NCI-H1417 (cell line): ENCODE data around the gene IQCK.

Experiments used
- DNase-seq, 3 experiments: peaks; one replicate each; lab custom pipeline; 2025; lab: John Stamatoyannopoulos, UW

IQCK gene

DNA sequence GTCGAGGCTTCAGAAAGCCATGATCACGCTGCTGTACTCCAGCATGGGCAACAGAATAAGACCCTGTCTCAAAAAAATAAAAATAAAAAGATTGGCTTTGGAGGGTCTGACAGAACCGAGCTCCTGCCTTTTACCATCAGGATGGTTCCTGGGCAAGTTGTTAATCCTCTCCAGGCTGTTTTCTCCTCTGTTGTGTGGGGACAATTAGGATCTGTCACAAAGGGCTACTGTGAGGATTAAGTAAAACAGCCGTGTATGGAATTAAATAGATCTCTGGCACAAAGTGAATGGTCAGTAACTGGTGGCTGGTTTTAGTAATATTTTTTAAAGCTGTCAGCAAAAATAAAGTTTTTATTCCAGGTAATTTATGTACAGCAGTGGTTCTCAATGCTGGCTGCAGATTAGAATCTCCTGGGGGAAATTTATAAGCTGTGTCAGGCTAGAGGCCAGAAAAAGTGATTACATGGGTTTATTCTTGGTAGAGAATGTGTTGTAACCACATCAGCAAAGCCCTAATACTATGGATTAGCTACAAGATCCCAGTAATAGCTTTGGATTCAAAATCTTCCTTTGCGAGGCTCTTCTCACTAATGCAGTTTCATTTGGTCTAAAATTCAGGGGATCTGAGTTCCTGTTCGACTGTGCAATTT lies 119.4 kb downstream of the IQCK start:
- no peak for DNase-seq

DNA sequence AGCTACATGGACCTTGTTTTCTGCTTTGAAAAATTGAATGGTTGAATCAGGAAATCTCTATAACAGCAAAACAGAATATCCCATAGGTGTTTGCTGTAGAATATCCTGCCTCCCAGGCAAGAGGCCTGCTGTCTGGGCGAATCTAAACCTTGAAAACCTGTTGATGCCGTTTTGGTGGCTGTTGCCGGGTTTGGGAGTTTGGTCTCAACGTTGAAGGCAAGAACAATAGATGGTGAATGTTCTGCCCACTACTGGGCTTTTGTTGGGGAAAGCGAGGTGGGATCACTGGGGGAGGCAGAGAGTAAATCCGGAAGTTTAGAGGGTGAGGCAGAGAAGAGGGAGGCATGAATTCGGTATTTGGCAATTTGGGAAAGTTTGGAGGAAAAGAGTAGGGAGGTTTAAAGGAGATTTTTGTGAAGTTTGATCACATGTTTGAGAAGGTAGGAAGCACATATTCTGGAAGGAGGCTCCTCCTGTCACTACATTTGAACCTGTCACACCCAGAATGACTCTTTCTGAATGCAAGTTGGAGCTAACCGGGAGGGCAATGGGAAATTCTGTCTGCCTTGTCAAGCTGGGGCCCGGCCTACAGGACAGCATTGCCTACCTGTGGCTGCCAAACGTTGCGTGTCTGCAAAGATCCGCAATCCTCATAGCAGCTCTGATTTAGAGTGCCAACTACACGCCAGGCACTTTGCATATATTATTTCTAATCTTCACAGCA lies 120.1 kb downstream of the IQCK start:
- no peak for DNase-seq

DNA sequence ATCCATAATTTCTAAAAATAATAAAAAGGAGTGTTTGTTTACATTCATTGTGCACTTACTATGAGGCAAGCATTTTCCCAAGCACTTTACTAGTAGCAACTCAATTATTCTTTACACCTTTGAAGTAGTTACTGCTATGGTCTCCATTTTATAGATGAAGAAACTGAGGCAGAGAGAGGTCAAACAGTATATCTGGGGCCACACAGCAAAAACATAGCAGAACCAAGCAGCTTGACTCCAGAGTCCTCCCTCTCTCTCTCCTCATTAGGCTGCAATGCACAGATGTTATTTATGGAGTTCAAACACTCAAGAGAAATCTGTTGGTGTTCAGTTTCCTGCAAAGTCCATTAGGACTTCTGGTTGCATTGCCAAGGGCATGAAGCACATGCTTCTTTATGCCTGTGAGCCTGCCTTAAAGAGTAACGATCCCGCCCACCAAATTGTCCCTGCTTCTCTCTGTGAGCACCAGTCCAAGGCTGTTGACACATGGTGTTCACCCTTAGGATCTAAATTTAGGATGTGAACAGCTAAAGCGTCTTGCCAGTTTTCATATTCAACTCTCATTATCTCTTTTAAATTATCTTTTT lies 122.5 kb downstream of the IQCK start:
- DNase-seq, result peak; percentile 60 to 89 (median 83)

DNA sequence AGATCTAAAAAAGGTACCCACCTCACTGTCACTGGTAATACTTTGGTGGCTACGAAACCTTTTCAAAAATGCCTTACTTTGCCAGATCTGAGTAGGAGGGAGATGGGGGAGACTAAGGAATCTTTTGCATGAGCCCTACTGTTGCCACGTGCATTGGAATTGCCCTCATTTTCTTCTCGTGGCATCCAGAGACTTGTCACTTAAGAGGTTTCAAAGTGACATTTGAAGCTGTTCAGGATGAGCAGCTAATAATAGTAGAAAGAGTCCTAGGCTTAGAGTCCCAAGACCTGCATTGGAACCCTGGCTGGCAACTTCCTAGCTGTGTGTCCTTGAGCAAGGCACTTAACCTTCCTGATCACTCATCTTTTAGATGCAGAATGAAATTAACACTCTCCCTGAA lies 123.1 kb downstream of the IQCK start:
- peak in 1 of 3 experiments; percentile 16 for DNase-seq

DNA sequence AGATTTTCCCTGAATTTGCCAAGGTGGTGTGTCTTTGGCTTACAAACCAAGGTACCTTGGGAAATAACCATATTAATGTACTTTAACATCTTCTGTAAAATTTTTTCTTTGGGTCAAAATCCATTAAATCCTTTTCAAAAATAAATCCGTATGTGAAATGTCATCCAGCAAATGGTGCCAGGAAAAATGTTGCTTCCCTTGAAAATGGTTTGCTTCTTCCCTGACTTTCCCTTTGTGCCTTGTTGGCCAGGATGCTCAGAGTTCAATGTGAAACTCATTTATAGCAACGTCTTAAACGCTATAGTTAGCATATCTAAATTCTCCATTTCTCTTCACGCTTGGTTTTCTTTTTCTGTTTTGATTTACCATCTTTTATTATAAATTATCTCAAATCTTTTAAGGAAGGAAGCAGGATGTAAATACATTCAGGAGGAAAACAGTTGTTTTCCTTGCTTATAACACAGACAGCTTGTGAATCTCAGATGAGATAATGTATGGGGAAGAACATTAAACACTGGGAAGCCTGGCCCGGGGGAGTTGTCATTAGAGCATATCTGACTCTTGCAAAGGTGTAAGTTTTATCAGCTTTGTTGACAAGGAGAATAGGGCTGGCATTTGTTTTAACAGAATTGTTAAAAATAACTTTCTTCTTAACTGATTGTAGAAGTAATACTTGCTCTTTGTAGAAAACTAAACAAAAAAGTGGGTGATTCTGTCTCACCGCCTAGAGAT lies 124.5 kb downstream of the IQCK start:
- DNase-seq, result no peak

DNA sequence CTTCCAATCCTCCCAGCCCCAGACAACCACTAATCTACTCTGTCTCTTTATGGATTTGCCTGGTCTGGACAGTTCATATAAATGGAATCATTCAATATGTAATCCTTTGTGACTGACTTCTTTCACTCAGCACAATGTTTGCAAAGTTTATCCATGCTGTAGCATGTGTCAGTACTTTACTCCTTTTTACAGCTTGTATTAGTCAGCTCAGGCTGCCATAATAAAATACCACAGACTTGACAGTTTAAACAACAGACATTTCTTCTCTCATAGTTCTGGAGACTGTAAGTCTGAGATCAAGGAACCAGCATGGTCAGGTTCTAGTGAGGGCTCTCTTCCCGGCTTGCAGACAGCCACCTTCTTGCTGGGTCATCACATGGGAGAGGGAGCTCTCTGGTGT lies 125.3 kb downstream of the IQCK start:
- DNase-seq, result no peak

DNA sequence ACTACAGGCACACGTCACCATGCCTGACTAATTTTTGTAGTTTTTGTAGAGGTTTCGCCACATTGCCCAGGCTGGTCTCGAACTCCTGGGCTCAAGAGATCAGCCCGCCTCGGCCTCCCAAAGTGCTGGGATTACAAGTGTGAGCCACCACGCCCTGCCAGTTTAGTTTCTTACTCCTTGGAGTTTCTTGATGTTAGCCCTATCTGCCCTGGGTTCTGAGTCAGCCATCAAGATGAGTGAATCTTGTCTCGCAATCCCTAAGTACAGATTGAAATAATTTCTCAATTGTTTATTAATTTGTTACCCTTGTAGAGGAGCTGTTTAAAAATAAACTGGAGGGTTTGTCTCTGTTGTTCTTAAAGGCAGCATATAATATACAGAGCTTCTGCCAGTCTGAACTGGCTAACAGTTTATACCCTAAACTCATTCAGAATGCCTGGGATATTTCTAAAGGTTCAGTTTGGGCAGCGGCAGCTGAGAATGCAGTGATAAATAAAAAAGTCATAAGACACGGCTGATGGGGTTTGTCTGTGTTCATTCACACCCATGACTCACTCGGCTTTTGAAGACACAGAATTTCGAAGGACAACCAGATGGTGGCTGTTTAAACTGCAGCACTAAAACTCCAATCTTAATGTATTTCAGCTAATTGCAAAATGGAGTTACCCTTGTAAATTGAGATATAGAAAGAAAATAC lies 127.0 kb downstream of the IQCK start:
- DNase-seq, result no peak

DNA sequence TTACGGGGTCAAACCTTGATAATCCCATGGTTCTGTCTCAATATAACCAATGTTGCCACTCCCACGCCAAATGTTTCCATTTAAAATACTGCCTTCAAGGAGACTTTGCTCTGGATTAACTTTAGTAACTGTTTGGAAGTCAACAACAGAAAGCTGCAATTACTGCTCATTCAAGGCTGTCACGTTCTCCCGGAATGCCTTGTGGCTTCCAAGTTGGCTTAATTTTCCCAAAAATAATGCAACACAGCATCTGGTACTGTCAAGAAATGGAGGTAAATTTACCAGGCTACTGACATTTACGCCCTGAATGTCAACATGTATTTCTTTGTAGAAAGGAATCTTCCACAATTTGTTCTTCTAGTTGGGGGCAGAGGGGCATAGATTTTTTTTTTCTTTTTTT lies 128.4 kb downstream of the IQCK start:
- DNase-seq, result no peak

DNA sequence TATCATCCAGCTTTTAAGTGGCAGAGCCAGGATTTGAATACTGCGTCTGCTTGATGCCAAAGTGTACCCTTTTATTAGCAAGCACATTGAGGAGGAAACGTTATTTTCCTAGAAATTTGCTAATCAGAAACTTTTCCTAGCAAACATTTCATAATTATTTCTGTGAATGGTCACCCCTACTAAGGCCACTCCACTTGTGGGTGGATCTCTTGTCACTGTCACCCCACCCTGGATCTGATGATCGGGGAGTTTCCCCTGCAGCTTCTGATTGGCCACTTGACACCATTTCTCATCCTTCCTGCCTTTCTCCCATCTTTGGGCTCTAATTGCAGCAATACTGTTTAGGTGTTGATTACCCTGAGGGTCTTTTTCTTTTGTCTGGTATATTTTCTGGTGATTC lies 130.7 kb downstream of the IQCK start:
- DNase-seq, result no peak

DNA sequence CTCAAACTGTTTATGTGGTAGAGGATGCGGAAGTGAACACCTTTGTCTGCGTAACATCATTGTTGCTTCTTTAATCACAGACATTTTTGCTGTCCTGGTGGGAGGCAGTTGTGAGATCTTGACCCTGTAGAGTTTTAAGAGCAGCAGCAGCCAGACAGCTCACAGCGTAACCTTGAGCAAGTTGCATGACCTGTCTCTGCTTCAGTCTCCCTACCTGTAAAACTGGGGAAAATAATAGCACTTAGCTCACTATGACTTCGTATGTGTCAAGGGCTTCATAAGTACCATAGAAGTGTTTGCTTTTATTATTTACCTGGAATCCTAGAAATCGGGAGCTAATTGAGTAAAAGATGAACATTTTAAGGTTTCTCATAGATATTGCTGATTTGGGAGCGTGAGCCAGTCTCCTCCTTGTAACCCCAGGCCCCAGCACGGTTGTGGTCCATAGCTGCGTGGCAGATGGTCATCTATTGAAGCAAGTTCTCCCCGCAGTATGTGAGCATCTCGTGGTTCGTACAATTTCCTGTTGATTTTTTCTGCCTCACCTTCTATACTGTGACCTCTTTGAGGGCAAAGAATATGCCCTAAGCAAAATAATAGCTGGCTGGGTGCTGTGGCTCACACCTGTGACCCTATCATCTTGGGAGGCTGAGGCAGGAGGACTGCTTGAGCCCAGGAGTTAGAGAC lies 132.2 kb downstream of the IQCK start:
- peak in 2 of 3 experiments; percentile 3 to 37 for DNase-seq

DNA sequence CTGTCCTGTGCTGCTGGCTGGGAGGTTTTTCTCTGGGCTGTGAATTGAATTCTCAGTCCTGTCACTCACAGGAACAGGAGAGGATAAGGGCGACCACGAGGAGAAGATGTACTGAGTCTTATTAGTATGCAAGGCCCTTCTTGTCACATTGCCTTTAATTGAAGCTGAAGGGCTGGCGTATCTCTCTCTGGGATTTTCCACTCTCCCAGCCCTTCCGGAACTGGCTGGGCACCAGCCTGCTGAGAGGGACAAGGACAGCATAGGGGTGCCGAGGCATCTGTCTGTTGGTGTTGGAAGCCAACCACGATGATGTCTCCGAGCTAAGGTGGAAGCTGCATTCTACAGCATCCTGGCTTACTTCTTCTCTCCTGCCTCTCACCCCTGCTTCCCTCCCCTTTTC lies 133.4 kb downstream of the IQCK start:
- no peak for DNase-seq

DNA sequence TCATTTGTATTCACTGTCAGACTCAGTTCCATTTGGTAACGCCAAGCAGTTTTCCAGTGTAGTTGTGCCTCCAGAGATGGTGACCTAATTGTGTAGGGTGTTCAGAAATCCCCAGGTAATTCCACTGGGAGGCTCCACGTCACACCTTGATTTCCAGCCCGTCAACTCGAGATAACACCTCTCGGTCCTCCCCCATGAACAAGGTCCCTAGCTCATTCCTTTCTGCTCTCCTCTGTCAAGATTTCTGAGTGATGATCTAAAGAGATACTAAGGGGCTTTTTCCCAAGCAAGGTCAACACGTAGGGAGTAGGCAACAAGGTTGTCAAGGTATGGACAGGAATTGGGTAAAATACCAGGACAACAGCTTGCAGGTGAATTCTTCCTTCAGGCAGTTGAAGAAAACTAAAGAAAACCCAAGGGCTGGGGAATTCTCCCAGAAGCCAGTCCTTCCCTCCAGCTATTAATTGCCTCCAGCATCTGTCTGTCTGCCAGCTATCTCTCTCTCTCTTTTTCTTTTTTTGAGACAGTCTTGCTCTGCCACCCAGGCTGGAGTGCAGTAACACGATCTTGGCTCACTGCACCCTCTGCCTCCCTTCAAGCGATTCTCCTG lies 135.2 kb downstream of the IQCK start:
- DNase-seq, result no peak

DNA sequence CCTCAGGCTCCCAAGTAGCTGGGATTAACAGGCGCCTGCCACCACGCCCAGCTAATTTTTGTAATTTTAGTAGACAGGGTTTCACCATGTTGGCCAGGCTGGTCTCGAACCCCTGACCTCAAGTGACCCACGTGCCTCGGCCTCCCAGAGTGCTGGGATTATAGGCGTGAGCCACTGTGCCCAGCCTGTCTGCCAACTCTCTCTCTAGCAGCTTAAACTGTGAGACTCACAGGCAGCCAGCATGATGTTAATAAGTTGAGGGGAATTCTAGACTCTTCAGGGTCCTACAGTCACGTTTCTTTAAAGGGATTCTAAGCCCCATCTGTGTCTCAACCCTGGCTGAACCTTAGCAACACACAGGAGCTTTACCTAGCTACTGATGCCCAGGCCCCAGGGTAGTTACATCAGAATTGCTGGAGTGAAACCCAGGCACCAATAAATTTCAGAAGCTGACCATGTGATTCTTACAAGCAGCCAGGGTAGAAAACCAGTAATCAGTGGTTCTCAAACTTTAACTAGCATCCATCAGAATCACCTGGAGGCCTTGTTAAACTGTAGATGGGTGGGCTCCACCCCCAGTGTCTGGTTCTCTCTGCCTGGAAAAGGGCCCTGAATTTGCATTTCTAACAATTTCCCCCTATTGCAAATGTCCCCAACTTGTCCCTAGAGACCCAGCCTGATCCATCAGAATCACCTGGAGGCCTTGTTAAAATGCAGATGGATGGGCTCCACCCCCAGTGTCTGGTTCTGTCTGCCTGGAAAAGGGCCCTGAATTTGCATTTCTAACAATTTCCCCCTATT lies 135.9 kb downstream of the IQCK start:
- DNase-seq, result peak in 1 of 3 experiments; percentile 12

DNA sequence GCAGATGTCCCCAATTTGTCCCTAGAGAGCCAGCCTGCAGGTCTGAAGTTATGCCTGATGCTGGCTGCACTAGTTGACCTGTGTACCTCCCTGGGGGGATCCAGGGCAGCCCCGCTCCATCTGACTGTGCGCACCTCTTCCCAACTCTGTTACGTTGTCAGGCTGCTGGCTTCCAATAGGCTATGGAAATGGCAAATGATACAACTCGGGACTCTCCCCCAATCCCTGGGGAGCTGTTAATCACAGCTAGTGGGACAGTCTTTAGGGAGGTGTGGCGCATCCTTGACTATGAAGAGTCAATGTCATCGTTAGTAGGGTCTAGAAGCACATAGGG lies 136.4 kb downstream of the IQCK start:
- DNase-seq, result peak in 1 of 3 experiments; percentile 42

DNA sequence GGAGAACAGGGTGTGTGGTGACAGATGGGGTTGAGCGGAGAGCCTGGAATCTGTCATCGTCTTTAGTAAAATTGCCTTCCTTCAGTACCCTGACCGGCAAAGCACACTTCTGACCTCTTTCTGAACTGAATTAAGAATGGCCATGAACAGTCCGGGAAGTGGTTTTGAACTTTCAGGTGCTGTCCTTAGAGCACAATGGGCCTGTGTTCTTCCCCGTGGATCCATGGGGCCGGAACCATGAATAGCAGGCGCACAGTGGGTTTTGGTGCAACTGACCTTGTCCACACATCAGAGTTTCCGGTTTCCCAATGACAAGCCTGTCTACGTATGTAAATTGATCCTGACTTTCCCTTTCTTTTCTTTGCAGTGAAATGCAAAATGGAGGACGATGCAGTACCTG lies 138.0 kb downstream of the IQCK start:
- DNase-seq, result no peak

DNA sequence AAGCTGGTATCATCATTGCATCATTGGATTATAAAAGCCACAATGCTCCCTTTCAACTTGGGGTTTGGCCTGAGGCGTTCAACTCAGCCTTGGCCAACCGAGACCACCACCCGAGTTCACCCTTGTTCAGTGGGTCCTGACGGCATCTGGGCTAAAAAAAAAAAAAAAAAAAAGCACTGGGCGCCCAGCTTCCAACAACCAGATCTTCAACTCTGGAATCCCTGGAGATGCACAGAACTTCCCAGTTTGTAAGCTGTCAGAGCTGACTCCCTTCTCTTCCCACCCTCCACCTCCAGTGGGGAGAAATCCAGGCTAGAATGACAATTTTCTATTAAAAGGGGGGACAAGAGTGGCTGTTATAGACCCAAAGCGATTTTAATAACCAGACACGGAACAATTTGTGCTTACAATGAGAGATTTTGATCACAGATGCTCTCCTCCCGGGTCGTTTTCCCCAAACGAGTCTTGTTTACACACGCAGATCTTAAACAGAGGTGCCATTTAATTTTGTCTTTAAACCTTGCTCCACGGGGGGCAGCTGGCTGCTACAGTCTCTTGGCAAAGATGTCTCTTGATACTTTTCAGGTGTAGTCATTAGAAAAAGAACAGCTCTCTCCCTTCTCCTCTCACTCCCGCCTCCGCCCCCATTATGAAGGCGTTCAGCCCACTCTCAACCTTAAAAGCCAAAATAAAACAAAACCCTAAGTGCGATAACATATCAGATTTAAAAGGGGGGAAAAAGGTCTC lies 139.7 kb downstream of the IQCK start:
- peak in 2 of 3 experiments; percentile 45 to 53 for DNase-seq

DNA sequence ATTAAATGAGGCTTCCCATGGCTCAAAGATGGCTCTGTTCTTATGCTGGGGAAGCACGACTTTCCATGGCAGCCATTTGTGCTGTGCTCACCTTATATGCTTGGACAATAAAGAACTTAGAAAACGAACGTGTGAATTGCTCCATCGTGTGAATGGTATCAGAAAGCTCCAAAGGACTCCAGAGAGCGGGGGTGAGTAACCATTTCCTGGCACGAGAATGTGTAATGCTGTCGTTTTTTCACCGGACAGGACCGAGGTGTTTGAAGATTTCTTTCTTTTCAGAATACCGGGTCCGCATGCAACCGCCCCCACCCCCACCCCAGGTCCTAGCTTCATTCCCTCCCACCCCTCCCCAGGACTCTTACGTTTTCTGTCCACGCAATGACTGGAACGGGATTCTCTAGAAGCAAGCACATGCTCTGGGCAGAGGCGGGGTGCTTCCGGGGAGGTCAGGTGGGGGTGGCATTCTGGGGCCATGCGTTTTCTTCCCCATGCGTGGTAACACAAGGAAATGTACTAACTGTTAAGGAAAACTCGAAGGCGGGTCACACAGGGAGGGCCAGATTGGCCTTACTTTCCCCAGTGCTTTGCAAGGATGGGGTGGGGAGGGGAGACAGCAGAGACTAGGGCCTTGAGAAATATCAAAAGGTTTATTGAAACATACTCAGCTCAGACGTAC lies 140.4 kb downstream of the IQCK start:
- no peak for DNase-seq

DNA sequence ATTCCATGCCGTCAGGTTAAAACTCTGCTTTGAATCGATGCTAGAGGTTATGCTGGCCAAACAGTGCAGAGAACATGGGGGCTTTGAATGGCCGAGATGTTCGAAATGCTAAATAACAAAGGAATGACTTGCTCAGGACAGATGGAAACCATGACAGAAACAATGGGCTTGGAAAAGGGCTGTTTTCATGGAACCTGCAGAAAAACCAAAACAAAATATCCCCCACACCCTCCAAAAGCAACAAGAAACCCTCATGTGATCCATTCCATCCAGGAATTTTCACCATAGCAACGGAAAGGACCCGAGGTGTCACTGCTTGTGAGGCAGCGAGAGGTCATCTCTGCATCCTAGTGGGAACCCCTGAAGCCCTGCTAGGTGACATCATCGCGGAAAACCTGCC lies 141.1 kb downstream of the IQCK start:
- no peak for DNase-seq

DNA sequence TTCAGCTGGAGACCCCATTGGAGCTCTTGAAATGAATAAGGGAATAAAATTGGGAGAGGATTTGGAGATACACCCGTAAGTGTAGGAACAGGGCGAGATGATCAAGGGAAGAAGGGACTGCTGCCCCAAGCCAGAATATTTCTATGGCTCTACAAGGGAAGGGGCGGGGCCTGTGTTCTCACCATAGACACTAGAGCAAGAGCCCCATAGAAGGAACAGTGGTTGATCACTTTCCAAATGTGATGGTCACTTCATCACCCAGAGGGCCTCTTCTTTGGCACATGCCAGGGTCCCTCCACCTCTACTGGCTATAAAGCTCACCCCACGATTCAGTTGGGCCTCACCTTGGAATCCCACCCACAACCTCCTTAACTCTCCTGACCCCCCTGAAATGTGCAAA lies 141.5 kb downstream of the IQCK start:
- DNase-seq, result no peak
